Neural progenitor cell (in vitro differentiated cells): Measurements from ENCODE around the gene RTL9.

Experiments
- CTCF ChIP-seq: fragments of 200-600 bp; sonication (generic); IDR thresholded peaks from 2 replicates; pipeline ENCODE4 v1.5.1; 2017; ENCODE audit warnings: antibody characterized with exemption, mild to moderate bottlenecking
- EZH2 ChIP-seq: fragments of 200-600 bp; sonication (generic); IDR thresholded peaks from 2 replicates; pipeline ENCODE4 v1.6.1; 2017; ENCODE audit warnings: antibody characterized with exemption, mild to moderate bottlenecking, moderate library complexity
- EZH2phosphoT487 ChIP-seq: fragments of 200-600 bp; sonication (generic); IDR thresholded peaks from 2 replicates; pipeline ENCODE4 v1.6.1; 2017; ENCODE audit warnings: antibody characterized with exemption

- TF ChIP-seq EZH2phosphoT487 = no peak
- TF ChIP-seq CTCF = no peak
- TF ChIP-seq EZH2 = no peak
Observed at GRCh38 chrX:110383414-110383813, 24.8 kb downstream of the RTL9 start.
